ENCODE data around the gene WNT5B.

The WNT5B gene

DNA sequence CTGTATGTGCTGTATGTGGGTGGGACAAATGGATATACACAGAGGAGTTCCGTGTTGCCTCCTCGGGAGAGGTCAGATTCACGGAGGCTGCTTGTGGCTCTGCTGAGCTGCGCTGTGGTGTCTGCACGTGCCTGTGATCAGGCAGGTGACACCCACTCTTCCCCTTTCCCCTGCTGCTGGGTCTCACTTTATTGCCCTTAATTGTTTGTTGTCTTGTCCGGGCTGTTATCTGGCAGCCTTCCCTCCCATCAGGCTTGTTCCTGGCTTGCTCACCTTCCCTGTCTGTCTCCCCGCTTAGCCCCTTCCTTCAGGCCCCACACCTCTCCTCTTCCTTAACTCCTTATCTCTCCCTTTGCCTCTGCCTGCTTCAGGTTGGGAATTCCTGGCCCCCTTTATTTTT lies 13.5 kb downstream of the WNT5B start:
- no peaks in the 10 kb centered on the region for H4K20me1 ChIP-seq (ENCODE audit: low read depth, low read length)
- H3K36me3 ChIP-seq (ENCODE audit: low read length), result no peaks in the 10 kb centered on the region
- H2AFZ ChIP-seq (ENCODE audit: low read depth, low read length, severe bottlenecking), result no peak overlapping the region
- H3K9me2 ChIP-seq (replicated peaks; ENCODE audit: insufficient read depth, low read length), result no peaks in the 10 kb centered on the region
- H3K27ac ChIP-seq (ENCODE audit: low read depth, low read length), result no peak overlapping the region
- no peaks in the 10 kb centered on the region for H3F3A ChIP-seq (ENCODE audit: insufficient read depth)
- no peaks in the 10 kb centered on the region for H3K27me3 ChIP-seq (ENCODE audit: low read length)
- H3K4me3 ChIP-seq (ENCODE audit: insufficient read depth, low read length, poor library complexity, severe bottlenecking), result no peak overlapping the region
- H3K9me3 ChIP-seq (ENCODE audit: insufficient read depth, low read length), result no peaks in the 10 kb centered on the region
- H3K9ac ChIP-seq (ENCODE audit: low read length), result no peak overlapping the region
- H3K79me2 ChIP-seq (ENCODE audit: insufficient read depth, low read length), result no peaks in the 10 kb centered on the region
- H3K4me2 ChIP-seq (ENCODE audit: low read depth, low read length, poor library complexity, severe bottlenecking), result no peak overlapping the region
- TF ChIP-seq EZH2phosphoT487 (conservative IDR thresholded peaks at IDR 0.05; ENCODE audit: low read length), result no peak
- TF ChIP-seq, protein P1, sequence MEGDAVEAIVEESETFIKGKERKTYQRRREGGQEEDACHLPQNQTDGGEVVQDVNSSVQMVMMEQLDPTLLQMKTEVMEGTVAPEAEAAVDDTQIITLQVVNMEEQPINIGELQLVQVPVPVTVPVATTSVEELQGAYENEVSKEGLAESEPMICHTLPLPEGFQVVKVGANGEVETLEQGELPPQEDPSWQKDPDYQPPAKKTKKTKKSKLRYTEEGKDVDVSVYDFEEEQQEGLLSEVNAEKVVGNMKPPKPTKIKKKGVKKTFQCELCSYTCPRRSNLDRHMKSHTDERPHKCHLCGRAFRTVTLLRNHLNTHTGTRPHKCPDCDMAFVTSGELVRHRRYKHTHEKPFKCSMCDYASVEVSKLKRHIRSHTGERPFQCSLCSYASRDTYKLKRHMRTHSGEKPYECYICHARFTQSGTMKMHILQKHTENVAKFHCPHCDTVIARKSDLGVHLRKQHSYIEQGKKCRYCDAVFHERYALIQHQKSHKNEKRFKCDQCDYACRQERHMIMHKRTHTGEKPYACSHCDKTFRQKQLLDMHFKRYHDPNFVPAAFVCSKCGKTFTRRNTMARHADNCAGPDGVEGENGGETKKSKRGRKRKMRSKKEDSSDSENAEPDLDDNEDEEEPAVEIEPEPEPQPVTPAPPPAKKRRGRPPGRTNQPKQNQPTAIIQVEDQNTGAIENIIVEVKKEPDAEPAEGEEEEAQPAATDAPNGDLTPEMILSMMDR (IDR thresholded peaks at IDR 0.05; ENCODE audit: insufficient read depth, low read length, poor library complexity, severe bottlenecking), result no peak

DNA sequence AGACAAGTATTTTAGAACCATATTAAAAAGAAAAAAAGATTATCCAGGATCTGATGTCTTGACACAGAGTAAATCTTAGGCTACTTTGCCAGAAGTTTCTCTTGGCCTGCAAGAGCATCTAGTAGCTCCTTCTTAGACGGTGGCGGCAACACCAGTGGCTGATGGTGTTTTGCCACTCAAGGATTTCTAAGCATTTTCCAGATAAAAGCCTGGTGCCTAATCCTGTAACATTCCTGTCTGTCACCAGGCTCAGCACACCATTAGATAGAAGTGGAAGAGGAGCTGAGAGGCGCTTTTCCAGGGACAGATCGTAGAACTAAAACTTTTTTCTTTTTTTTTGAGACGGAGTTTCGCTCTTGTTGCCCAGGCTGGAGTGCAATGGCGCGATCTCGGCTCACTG lies 14.0 kb downstream of the WNT5B start:
- no peaks in the 10 kb centered on the region for H3K36me3 ChIP-seq (ENCODE audit: low read length)
- H3K79me2 ChIP-seq (ENCODE audit: insufficient read depth, low read length), result no peaks in the 10 kb centered on the region

DNA sequence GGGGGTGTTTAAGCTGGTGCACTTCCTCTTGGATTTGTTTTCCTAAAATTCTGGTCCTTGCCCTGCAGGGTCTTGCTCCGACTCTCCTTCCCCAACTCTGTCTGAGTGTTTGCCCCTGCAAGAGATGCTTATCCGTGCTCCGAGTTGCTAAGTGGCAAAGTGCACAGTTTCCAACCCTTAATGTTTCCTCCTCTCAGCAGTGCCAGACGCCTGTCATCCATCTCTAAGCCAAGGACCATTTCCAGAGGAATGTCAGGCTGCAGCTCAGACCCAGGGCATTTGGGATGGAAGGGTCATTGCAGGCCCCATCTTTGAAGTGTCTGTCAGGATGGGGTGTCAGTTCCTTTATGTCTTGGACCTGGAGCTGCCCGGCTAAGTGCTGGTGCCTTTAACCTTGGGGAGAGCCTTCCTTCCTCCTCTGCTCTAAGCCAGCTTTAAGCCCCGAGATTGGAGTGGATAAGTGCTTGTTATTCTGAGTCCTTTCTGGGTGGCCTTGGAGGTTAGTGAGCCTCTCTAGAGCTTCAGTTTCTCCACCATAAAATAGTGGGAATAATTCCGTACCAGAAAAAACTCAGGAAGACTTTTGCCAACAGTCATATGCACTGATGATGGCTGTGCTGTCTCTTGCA lies 15.0 kb downstream of the WNT5B start:
- TF ChIP-seq EZH2phosphoT487 (conservative IDR thresholded peaks at IDR 0.05; ENCODE audit: low read length), result no peak
- TF ChIP-seq, protein P1 (IDR thresholded peaks at IDR 0.05; ENCODE audit: insufficient read depth, low read length, poor library complexity, severe bottlenecking), result no peak
- H3K4me2 ChIP-seq (ENCODE audit: low read depth, low read length, poor library complexity, severe bottlenecking), result no peak overlapping the region
- H3K27ac ChIP-seq (ENCODE audit: low read depth, low read length), result no peak overlapping the region

More for the DNA sequence above, 14.0 kb downstream of the WNT5B start:
- no peak overlapping the region for H3K4me3 ChIP-seq (ENCODE audit: insufficient read depth, low read length, poor library complexity, severe bottlenecking)
- H4K20me1 ChIP-seq (ENCODE audit: low read depth, low read length), result no peaks in the 10 kb centered on the region
- H3K4me2 ChIP-seq (ENCODE audit: low read depth, low read length, poor library complexity, severe bottlenecking), result no peak overlapping the region
- no peaks in the 10 kb centered on the region for H3K9me2 ChIP-seq (replicated peaks; ENCODE audit: insufficient read depth, low read length)
- H3K27me3 ChIP-seq (ENCODE audit: low read length), result no peaks in the 10 kb centered on the region
- H3K27ac ChIP-seq (ENCODE audit: low read depth, low read length), result no peak overlapping the region
- H3F3A ChIP-seq (ENCODE audit: insufficient read depth), result no peaks in the 10 kb centered on the region
- H2AFZ ChIP-seq (ENCODE audit: low read depth, low read length, severe bottlenecking), result no peak overlapping the region
- H3K9me3 ChIP-seq (ENCODE audit: insufficient read depth, low read length), result no peaks in the 10 kb centered on the region
- H3K9ac ChIP-seq (ENCODE audit: low read length), result no peak overlapping the region
- TF ChIP-seq, protein P1 (IDR thresholded peaks at IDR 0.05; ENCODE audit: insufficient read depth, low read length, poor library complexity, severe bottlenecking), result no peak
- TF ChIP-seq EZH2phosphoT487 (conservative IDR thresholded peaks at IDR 0.05; ENCODE audit: low read length), result no peak

More for the DNA sequence above, 15.0 kb downstream of the WNT5B start:
- Histone ChIP-seq H3K36me3 (ENCODE audit: low read length) (no peaks in the 10 kb centered on the region), H4K20me1 (ENCODE audit: low read depth, low read length) (no peaks in the 10 kb centered on the region), H3K27me3 (ENCODE audit: low read length) (no peaks in the 10 kb centered on the region), H3K9me2 (replicated peaks; ENCODE audit: insufficient read depth, low read length) (no peaks in the 10 kb centered on the region), H3K9ac (ENCODE audit: low read length) (no peak overlapping the region), H3F3A (ENCODE audit: insufficient read depth) (no peaks in the 10 kb centered on the region), H3K4me3 (ENCODE audit: insufficient read depth, low read length, poor library complexity, severe bottlenecking) (no peak overlapping the region), H3K9me3 (ENCODE audit: insufficient read depth, low read length) (no peaks in the 10 kb centered on the region), H3K79me2 (ENCODE audit: insufficient read depth, low read length) (no peaks in the 10 kb centered on the region), H2AFZ (ENCODE audit: low read depth, low read length, severe bottlenecking) (no peak overlapping the region)
